PC-9 (cell line): ENCODE results near the gene ORC3. TPM values are rescaled to one million over a fixed set of nuclear protein-coding genes. Genes with fewer than 3 reads are reported as not detected.

Experiments
- BruUV-seq: library from RNA; stranded (reverse); fragments of 400-500 nt; replicated peaks from 2 replicates; lab custom pipeline; 2021; lab: Mats Ljungman, UMichigan
- CTCF ChIA-PET: fragments of 300-600 bp; sonication (Branson Sonifier 250); formaldehyde crosslinking; loops from one replicate; lab custom pipeline; 2022; ENCODE audit warnings: antibody characterized with exemption; lab: Charles Lee
- POLR2A ChIA-PET: fragments of 300-600 bp; sonication (Branson Sonifier 250); formaldehyde crosslinking; loops from one replicate; lab custom pipeline; 2022; ENCODE audit warnings: antibody characterized with exemption; ENCODE audit not compliant: unreplicated experiment; lab: Charles Lee
- DNase-seq, 2 experiments: peaks; one replicate each; pipeline versions ENCODE4 v3.0.0 to v3.0.0-alpha.2; 2015 to 2022; ENCODE audit warnings: mixed read lengths in 1 of 2
- H2AFZ ChIP-seq: fragments of 200-600 bp; sonication (generic); 2 replicates; pipeline ENCODE4 v1.8.1; 2017; ENCODE audit warnings: antibody characterized with exemption
- H3F3A ChIP-seq: fragments of 200-600 bp; sonication (generic); 2 replicates; pipeline ENCODE4 v1.8.1; 2017; ENCODE audit warnings: antibody characterized with exemption, mild to moderate bottlenecking, low read depth; ENCODE audit not compliant: insufficient read depth
- H3K27ac ChIP-seq: fragments of 200-600 bp; sonication (generic); 2 replicates; pipeline ENCODE4 v1.6.1; 2016; ENCODE audit warnings: mixed run types
- H3K27me3 ChIP-seq: fragments of 200-600 bp; sonication (generic); 2 replicates; pipeline ENCODE4 v1.6.1; 2016; ENCODE audit warnings: low read depth, mixed run types; ENCODE audit not compliant: insufficient read depth
- H3K36me3 ChIP-seq: fragments of 200-600 bp; sonication (generic); 2 replicates; pipeline ENCODE4 v1.6.1; 2016; ENCODE audit warnings: low read depth, mixed run types
- H3K4me1 ChIP-seq: fragments of 200-600 bp; sonication (generic); replicated peaks from 2 replicates; pipeline ENCODE4 v1.6.1; 2016; ENCODE audit warnings: mixed run types; ENCODE audit not compliant: insufficient read depth
- H3K4me2 ChIP-seq: fragments of 200-600 bp; sonication (generic); 2 replicates; pipeline ENCODE4 v1.6.1; 2017; ENCODE audit warnings: mixed run types
- H3K4me3 ChIP-seq: fragments of 200-600 bp; sonication (generic); 2 replicates; pipeline ENCODE4 v1.6.1; 2016; ENCODE audit warnings: mixed run types
- H3K79me2 ChIP-seq: fragments of 200-600 bp; sonication (generic); 2 replicates; pipeline ENCODE4 v1.6.1; 2017; ENCODE audit warnings: low read depth, mixed run types
- H3K9me2 ChIP-seq: fragments of 200-600 bp; sonication (generic); 2 replicates; pipeline ENCODE4 v1.8.1; 2017; ENCODE audit warnings: mild to moderate bottlenecking; ENCODE audit not compliant: insufficient read depth
- H3K9me3 ChIP-seq: fragments of 200-600 bp; sonication (generic); 2 replicates; pipeline ENCODE4 v1.8.1; 2016; ENCODE audit warnings: low read depth; ENCODE audit not compliant: insufficient read depth
- H4K20me1 ChIP-seq: fragments of 200-600 bp; sonication (generic); 2 replicates; pipeline ENCODE4 v1.8.1; 2017; ENCODE audit not compliant: insufficient read depth
- EZH2 ChIP-seq: fragments of 200-600 bp; sonication (generic); IDR thresholded peaks from 2 replicates; pipeline ENCODE4 v1.8.0; 2017; ENCODE audit warnings: antibody characterized with exemption, low read depth
- intact Hi-C: fragments of 100-400 bp; cut with micrococcal nuclease; formaldehyde crosslinking; loops from one replicate; pipeline ENCODE4 v1.10.0; 2022; ENCODE audit not compliant: unreplicated experiment
- total RNA-seq: library from RNA; stranded (reverse); gene quantifications from 2 replicates; pipeline ENCODE4 v1.2.3, GENCODE V29; 2021
- TF ChIP-seq, protein P1 (sequence below): fragments of 200-600 bp; sonication (generic); conservative IDR thresholded peaks from 2 replicates; pipeline ENCODE4 v1.6.1; 2017; ENCODE audit warnings: mixed run types, antibody characterized with exemption, mild to moderate bottlenecking, moderate library complexity

The ORC3 gene
- total RNA-seq, 1 experiment from 2014 or later: 24.3 TPM

GRCh38 chr6:87541744-87542143 is 48.2 kb upstream of the ORC3 start:
- no peaks in the 10 kb centered on the region for H3F3A ChIP-seq
- no peaks in the 10 kb centered on the region for H3K9me2 ChIP-seq
- no peaks in the 10 kb centered on the region for H3K4me1 ChIP-seq
- H3K36me3 ChIP-seq: no peaks in the 10 kb centered on the region
- intact Hi-C loops: no loop called here
- H3K27ac ChIP-seq: no peak overlapping the region
- no TSS peak for BruUV-seq
- CTCF ChIA-PET: no interaction called here
- no peak for DNase-seq
- H3K4me2 ChIP-seq: no peak overlapping the region
- H3K9me3 ChIP-seq: no peaks in the 10 kb centered on the region
- H4K20me1 ChIP-seq: no peaks in the 10 kb centered on the region
- POLR2A ChIA-PET: no interaction called here
- TF ChIP-seq, protein P1, sequence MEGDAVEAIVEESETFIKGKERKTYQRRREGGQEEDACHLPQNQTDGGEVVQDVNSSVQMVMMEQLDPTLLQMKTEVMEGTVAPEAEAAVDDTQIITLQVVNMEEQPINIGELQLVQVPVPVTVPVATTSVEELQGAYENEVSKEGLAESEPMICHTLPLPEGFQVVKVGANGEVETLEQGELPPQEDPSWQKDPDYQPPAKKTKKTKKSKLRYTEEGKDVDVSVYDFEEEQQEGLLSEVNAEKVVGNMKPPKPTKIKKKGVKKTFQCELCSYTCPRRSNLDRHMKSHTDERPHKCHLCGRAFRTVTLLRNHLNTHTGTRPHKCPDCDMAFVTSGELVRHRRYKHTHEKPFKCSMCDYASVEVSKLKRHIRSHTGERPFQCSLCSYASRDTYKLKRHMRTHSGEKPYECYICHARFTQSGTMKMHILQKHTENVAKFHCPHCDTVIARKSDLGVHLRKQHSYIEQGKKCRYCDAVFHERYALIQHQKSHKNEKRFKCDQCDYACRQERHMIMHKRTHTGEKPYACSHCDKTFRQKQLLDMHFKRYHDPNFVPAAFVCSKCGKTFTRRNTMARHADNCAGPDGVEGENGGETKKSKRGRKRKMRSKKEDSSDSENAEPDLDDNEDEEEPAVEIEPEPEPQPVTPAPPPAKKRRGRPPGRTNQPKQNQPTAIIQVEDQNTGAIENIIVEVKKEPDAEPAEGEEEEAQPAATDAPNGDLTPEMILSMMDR: no peak
- TF ChIP-seq EZH2: no peak
- H3K27me3 ChIP-seq: no peaks in the 10 kb centered on the region
- H3K79me2 ChIP-seq: no peaks in the 10 kb centered on the region
- no peak overlapping the region for H3K4me3 ChIP-seq
- no peak overlapping the region for H2AFZ ChIP-seq

DNA sequence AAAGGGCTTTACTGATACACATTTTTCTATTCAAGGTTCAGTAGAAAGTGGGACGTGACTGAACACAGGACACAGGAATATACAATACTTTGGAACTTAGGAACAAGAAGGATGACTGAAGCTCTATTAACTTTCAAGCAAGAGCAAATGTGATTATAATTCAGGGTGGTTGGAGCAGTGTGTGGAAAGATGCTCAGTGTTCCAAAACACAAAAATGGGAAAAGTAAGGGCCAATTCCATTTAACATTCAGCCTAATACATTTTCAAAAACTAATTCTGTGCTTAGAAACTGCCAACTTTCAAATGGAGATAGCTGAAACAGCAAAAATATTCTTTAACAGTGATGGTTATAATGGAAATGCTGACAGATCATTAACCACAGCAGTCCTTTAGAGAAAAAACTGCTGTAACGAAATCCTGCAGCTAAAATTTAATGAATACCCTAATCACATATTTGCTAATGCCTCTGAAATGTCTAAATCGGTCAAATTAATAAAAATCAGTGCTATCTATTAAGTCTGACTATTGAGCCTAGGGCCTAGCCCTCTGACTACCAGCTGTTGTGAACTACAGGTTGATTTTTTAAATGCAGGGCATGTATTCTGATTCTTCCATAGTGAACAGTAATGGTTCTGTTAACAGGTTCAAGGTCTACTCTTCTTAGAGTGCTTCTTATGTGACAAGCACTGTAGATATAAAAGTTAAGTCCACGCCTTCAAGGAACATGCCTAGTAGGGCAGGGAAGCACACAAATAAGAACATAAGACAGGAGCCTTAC is 46.0 kb upstream of the ORC3 start:
- no peak overlapping the region for H3K4me2 ChIP-seq
- no TSS peak for BruUV-seq
- ChIA-PET CTCF (interaction anchor here (0.5 kb wide), 1 partner anchor 406 kb away, joined by 5 read pairs; no protein-coding TSS in a partner anchor), POLR2A (no interaction called here)
- peaks cover 4% of the 10 kb centered on the region for H3K36me3 ChIP-seq
- no peaks in the 10 kb centered on the region for H3K79me2 ChIP-seq
- TF ChIP-seq, protein P1: no peak
- no peak for TF ChIP-seq EZH2
- H3K27me3 ChIP-seq: no peaks in the 10 kb centered on the region
- H4K20me1 ChIP-seq: no peaks in the 10 kb centered on the region
- no peak overlapping the region for H3K27ac ChIP-seq
- H3K4me1 ChIP-seq: no peaks in the 10 kb centered on the region
- H3K4me3 ChIP-seq: no peak overlapping the region
- no peaks in the 10 kb centered on the region for H3K9me3 ChIP-seq
- intact Hi-C loops: no loop called here
- H2AFZ ChIP-seq: no peak overlapping the region
- no peak for DNase-seq
- H3K9me2 ChIP-seq: no peaks in the 10 kb centered on the region
- no peaks in the 10 kb centered on the region for H3F3A ChIP-seq

GRCh38 chr6:87544474-87544735 is 45.5 kb upstream of the ORC3 start:
- no peaks in the 10 kb centered on the region for H3K9me2 ChIP-seq
- H3K4me2 ChIP-seq: no peak overlapping the region
- H3K27me3 ChIP-seq: no peaks in the 10 kb centered on the region
- H3K4me3 ChIP-seq: no peak overlapping the region
- H4K20me1 ChIP-seq: no peaks in the 10 kb centered on the region
- no peaks in the 10 kb centered on the region for H3K4me1 ChIP-seq
- no peak overlapping the region for H2AFZ ChIP-seq
- no peaks in the 10 kb centered on the region for H3F3A ChIP-seq
- ChIA-PET POLR2A (no interaction called here), CTCF (no interaction called here)
- no peaks in the 10 kb centered on the region for H3K9me3 ChIP-seq
- no peak for DNase-seq
- H3K79me2 ChIP-seq: no peaks in the 10 kb centered on the region
- no TSS peak for BruUV-seq
- no peak overlapping the region for H3K27ac ChIP-seq
- peaks cover 4% of the 10 kb centered on the region for H3K36me3 ChIP-seq
- TF ChIP-seq EZH2: no peak
- TF ChIP-seq, protein P1: no peak
- intact Hi-C loops: no loop called here
